22Rv1 (cell line): ENCODE data around the gene DTD1.

Experiments
- CTCF ChIP-seq: fragments of 450-650 bp; IDR thresholded peaks from 2 replicates; pipeline ENCODE4 v1.5.1; 2017; ENCODE audit warnings: mild to moderate bottlenecking
- ZFX ChIP-seq: fragments of 450-650 bp; IDR thresholded peaks from 2 replicates; pipeline ENCODE4 v1.6.1; 2017; ENCODE audit warnings: antibody characterized with exemption, borderline replicate concordance

- no peak for TF ChIP-seq CTCF
- TF ChIP-seq ZFX = no peak
These were observed 202.9 kb downstream of the DTD1 start for GRCh38 chr20:18790787-18791186.
